ENCODE measurements around the gene CLNK. TPM values are rescaled to one million over a fixed set of nuclear protein-coding genes. Genes with fewer than 3 reads are reported as not detected.

Gene CLNK
- total RNA-seq, 2 experiments from 2014 or later = not detected

GRCh38 chr4:10696253-10696652 lies 11.7 kb upstream of the CLNK start:
- CTCF ChIA-PET = interaction anchor here (0.6 kb wide), 1 partner anchor 345 kb away, joined by 3 read pairs; no protein-coding TSS in a partner anchor
- H3K36me3 Mint-ChIP-seq (ENCODE audit: low read depth) = no peaks in the 10 kb centered on the region
- no peak overlapping the region for H3K4me3 Mint-ChIP-seq
- intact Hi-C loops (cut with micrococcal nuclease) = no loop called here
- no peaks in the 10 kb centered on the region for H3K4me1 Mint-ChIP-seq (ENCODE audit: low read depth)
- DNase-seq = no peak
- H3K9me3 Mint-ChIP-seq = no peaks in the 10 kb centered on the region
- no peaks in the 10 kb centered on the region for H3K27me3 Mint-ChIP-seq (ENCODE audit: low read depth)
- H3K27ac Mint-ChIP-seq = no peak overlapping the region

- Mint-ChIP-seq H3K36me3 (ENCODE audit: low read depth) (no peaks in the 10 kb centered on the region), H3K27ac (no peak overlapping the region), H3K4me1 (ENCODE audit: low read depth) (no peaks in the 10 kb centered on the region), H3K4me3 (no peak overlapping the region), H3K9me3 (no peaks in the 10 kb centered on the region), H3K27me3 (ENCODE audit: low read depth) (no peaks in the 10 kb centered on the region)
- DNase-seq = no peak
- intact Hi-C loops (cut with micrococcal nuclease) = no loop called here
- CTCF ChIA-PET = no interaction called here
Measured at GRCh38 chr4:10694828-10695209, 10.3 kb upstream of the CLNK start.

- H3K36me3 Mint-ChIP-seq (ENCODE audit: low read depth) = no peaks in the 10 kb centered on the region
- CTCF ChIA-PET = no interaction called here
- DNase-seq = no peak
- no peaks in the 10 kb centered on the region for H3K27me3 Mint-ChIP-seq (ENCODE audit: low read depth)
- intact Hi-C loops (cut with micrococcal nuclease) = no loop called here
- H3K4me1 Mint-ChIP-seq (ENCODE audit: low read depth) = no peaks in the 10 kb centered on the region
- no peaks in the 10 kb centered on the region for H3K9me3 Mint-ChIP-seq
- no peak overlapping the region for H3K27ac Mint-ChIP-seq
- H3K4me3 Mint-ChIP-seq = no peak overlapping the region
Measured at GRCh38 chr4:10694151-10694827, 9.7 kb upstream of the CLNK start.

GRCh38 chr4:10691651-10692050 lies 7.1 kb upstream of the CLNK start:
- no peaks in the 10 kb centered on the region for H3K9me3 Mint-ChIP-seq
- CTCF ChIA-PET = no interaction called here

GRCh38 chr4:10690185-10690907 lies 5.8 kb upstream of the CLNK start:
- CTCF ChIA-PET = no interaction called here
- Mint-ChIP-seq H3K36me3 (ENCODE audit: low read depth) (no peaks in the 10 kb centered on the region), H3K4me3 (no peak overlapping the region), H3K27me3 (ENCODE audit: low read depth) (no peaks in the 10 kb centered on the region), H3K4me1 (ENCODE audit: low read depth) (no peaks in the 10 kb centered on the region), H3K9me3 (no peaks in the 10 kb centered on the region), H3K27ac (no peak overlapping the region)
- intact Hi-C loops (cut with micrococcal nuclease) = no loop called here
- no peak for DNase-seq

More at GRCh38 chr4:10691651-10692050, 7.1 kb upstream of the CLNK start:
- Mint-ChIP-seq H3K4me1 (ENCODE audit: low read depth) (no peaks in the 10 kb centered on the region), H3K27me3 (ENCODE audit: low read depth) (no peaks in the 10 kb centered on the region), H3K4me3 (no peak overlapping the region), H3K27ac (no peak overlapping the region), H3K36me3 (ENCODE audit: low read depth) (no peaks in the 10 kb centered on the region)
- no peak for DNase-seq
- intact Hi-C loops (cut with micrococcal nuclease) = no loop called here

- Mint-ChIP-seq H3K27me3 (ENCODE audit: low read depth) (no peaks in the 10 kb centered on the region), H3K4me1 (ENCODE audit: low read depth) (no peaks in the 10 kb centered on the region), H3K4me3 (no peak overlapping the region), H3K27ac (no peak overlapping the region), H3K9me3 (no peaks in the 10 kb centered on the region), H3K36me3 (ENCODE audit: low read depth) (no peaks in the 10 kb centered on the region)
- CTCF ChIA-PET = no interaction called here
- intact Hi-C loops (cut with micrococcal nuclease) = no loop called here
- no peak for DNase-seq
Measured at GRCh38 chr4:10688846-10689245, 4.3 kb upstream of the CLNK start.

- Mint-ChIP-seq H3K27me3 (ENCODE audit: low read depth) (no peaks in the 10 kb centered on the region), H3K9me3 (no peaks in the 10 kb centered on the region), H3K4me1 (ENCODE audit: low read depth) (no peaks in the 10 kb centered on the region), H3K27ac (no peak overlapping the region), H3K36me3 (ENCODE audit: low read depth) (no peaks in the 10 kb centered on the region), H3K4me3 (no peak overlapping the region)
- DNase-seq = no peak
- intact Hi-C loops (cut with micrococcal nuclease) = no loop called here
- CTCF ChIA-PET = no interaction called here
Measured at GRCh38 chr4:10688022-10688421, 3.5 kb upstream of the CLNK start.

GRCh38 chr4:10687526-10687925 lies 3.0 kb upstream of the CLNK start:
- H3K4me3 Mint-ChIP-seq = no peak overlapping the region
- H3K36me3 Mint-ChIP-seq (ENCODE audit: low read depth) = no peaks in the 10 kb centered on the region
- no peaks in the 10 kb centered on the region for H3K27me3 Mint-ChIP-seq (ENCODE audit: low read depth)
- DNase-seq = no peak
- CTCF ChIA-PET = no interaction called here
- intact Hi-C loops (cut with micrococcal nuclease) = no loop called here
- H3K4me1 Mint-ChIP-seq (ENCODE audit: low read depth) = no peaks in the 10 kb centered on the region
- no peak overlapping the region for H3K27ac Mint-ChIP-seq
- H3K9me3 Mint-ChIP-seq = no peaks in the 10 kb centered on the region

- H3K4me3 Mint-ChIP-seq = no peak overlapping the region
- CTCF ChIA-PET = no interaction called here
- no peak for DNase-seq
- no peak overlapping the region for H3K27ac Mint-ChIP-seq
- H3K36me3 Mint-ChIP-seq (ENCODE audit: low read depth) = no peaks in the 10 kb centered on the region
- peaks cover 2% of the 10 kb centered on the region for H3K9me3 Mint-ChIP-seq
- intact Hi-C loops (cut with micrococcal nuclease) = no loop called here
- no peaks in the 10 kb centered on the region for H3K4me1 Mint-ChIP-seq (ENCODE audit: low read depth)
- H3K27me3 Mint-ChIP-seq (ENCODE audit: low read depth) = no peaks in the 10 kb centered on the region
Measured at GRCh38 chr4:10682397-10682796, 2.2 kb downstream of the CLNK start.

- no peaks in the 10 kb centered on the region for H3K27me3 Mint-ChIP-seq (ENCODE audit: low read depth)
- DNase-seq = no peak
- intact Hi-C loops (cut with micrococcal nuclease) = no loop called here
- CTCF ChIA-PET = no interaction called here
- H3K27ac Mint-ChIP-seq = no peak overlapping the region
- H3K36me3 Mint-ChIP-seq (ENCODE audit: low read depth) = no peaks in the 10 kb centered on the region
- no peak overlapping the region for H3K4me3 Mint-ChIP-seq
- peaks cover 10% of the 10 kb centered on the region for H3K9me3 Mint-ChIP-seq
- peaks cover 10% of the 10 kb centered on the region for H3K4me1 Mint-ChIP-seq (ENCODE audit: low read depth)
Measured at GRCh38 chr4:10677796-10678497, 6.6 kb downstream of the CLNK start.

GRCh38 chr4:10673817-10674369 lies 10.7 kb downstream of the CLNK start:
- no peak for DNase-seq

GRCh38 chr4:10672379-10672778 lies 12.2 kb downstream of the CLNK start:
- CTCF ChIA-PET = interaction anchor here (0.5 kb wide), 1 partner anchor 1677 kb away, joined by 3 read pairs; no protein-coding TSS in a partner anchor
- no peak overlapping the region for H3K4me3 Mint-ChIP-seq
- no peaks in the 10 kb centered on the region for H3K27me3 Mint-ChIP-seq (ENCODE audit: low read depth)
- H3K9me3 Mint-ChIP-seq = peaks cover 9% of the 10 kb centered on the region
- H3K36me3 Mint-ChIP-seq (ENCODE audit: low read depth) = no peaks in the 10 kb centered on the region
- intact Hi-C loops (cut with micrococcal nuclease) = no loop called here
- peaks cover 28% of the 10 kb centered on the region for H3K4me1 Mint-ChIP-seq (ENCODE audit: low read depth)
- DNase-seq = no peak
- no peak overlapping the region for H3K27ac Mint-ChIP-seq

More at GRCh38 chr4:10673817-10674369, 10.7 kb downstream of the CLNK start:
- intact Hi-C loops (cut with micrococcal nuclease) = no loop called here
- no peak overlapping the region for H3K4me3 Mint-ChIP-seq
- H3K27me3 Mint-ChIP-seq (ENCODE audit: low read depth) = no peaks in the 10 kb centered on the region
- H3K9me3 Mint-ChIP-seq = peaks cover 11% of the 10 kb centered on the region
- peaks cover 28% of the 10 kb centered on the region for H3K4me1 Mint-ChIP-seq (ENCODE audit: low read depth)
- no peaks in the 10 kb centered on the region for H3K36me3 Mint-ChIP-seq (ENCODE audit: low read depth)
- H3K27ac Mint-ChIP-seq = no peak overlapping the region
- CTCF ChIA-PET = interaction anchor here (0.6 kb wide), 1 partner anchor 93 kb away, joined by 4 read pairs; no protein-coding TSS in a partner anchor

All from activated naive CD4-positive, alpha-beta T cell treated with anti-CD3 and anti-CD28 coated beads for 36 hours (primary cell).